ENCODE results near the gene THUMPD1. TPM values are rescaled to one million over a fixed set of nuclear protein-coding genes. Genes with fewer than 3 reads are reported as not detected.
"Not testable (repeated sequence)": the region's sequence is repeated elsewhere in the genome, so short reads cannot be mapped to it uniquely, and the experiment has no call there.

The THUMPD1 gene
- total RNA-seq, 4 donors from 2014 or later = 40.5 to 73.7 (median 67.0) TPM

DNA sequence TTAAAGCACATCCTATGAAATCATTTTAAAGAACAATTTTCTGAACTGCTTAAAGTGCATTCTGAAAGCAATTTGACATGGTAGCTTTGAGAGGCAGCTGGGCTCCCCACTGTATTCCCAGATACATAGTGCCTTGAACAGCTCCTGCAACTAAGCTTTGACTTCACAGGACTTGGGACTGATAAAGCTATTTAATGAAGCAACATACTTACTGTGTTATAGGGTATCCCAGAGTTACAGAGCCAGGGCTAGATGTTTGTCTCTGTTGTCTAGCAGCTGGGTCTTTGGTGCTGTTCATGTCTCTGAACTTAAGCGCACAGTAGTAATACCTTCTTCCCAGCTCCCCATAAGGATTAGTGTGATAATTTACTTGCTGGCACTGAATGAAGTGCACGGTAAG lies 45.0 kb downstream of the THUMPD1 start:
- no peak overlapping the region for H3K4me3 ChIP-seq (ENCODE audit: low read depth, poor library complexity, severe bottlenecking)
- WGBS, 2 donors = 81 to 89% methylated on average over 2 of the region's 2 CpGs
- intact Hi-C loops (cut with DNase I; ENCODE audit: low total_unique reads) = no loop called here
- DNase-seq (ENCODE audit: low spot score in 2 of 2) = no peak
- no peak for TF ChIP-seq POLR2A (IDR thresholded peaks at IDR 0.05)
- no peak for TF ChIP-seq CTCF (IDR thresholded peaks at IDR 0.05)

DNA sequence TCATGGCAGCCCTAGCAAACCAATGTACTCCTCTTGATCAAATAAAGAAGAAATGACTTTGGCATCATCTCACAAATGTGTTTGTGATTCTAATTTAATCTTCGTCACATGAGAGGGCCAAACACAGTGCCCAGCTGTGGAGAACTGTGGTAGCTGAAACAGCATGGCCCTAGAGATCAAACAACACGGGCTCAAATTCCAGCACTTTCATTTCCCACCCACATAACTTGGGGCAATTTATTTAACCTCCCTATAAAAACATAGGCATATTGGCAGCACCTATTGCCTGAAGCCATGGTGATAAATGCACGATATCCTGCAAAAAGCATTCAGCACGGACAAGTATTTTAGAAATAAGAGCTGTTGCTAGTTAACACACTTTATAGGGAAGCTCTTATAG lies 46.6 kb downstream of the THUMPD1 start:
- TF ChIP-seq POLR2A (IDR thresholded peaks at IDR 0.05) (no peak), CTCF (IDR thresholded peaks at IDR 0.05) (no peak)
- WGBS, 2 donors = 48 to 49% methylated on average over 4 of the region's 4 CpGs
- no peak for DNase-seq (ENCODE audit: low spot score in 2 of 2)
- H3K4me3 ChIP-seq (ENCODE audit: low read depth, poor library complexity, severe bottlenecking) = no peak overlapping the region
- intact Hi-C loops (cut with DNase I; ENCODE audit: low total_unique reads) = no loop called here

DNA sequence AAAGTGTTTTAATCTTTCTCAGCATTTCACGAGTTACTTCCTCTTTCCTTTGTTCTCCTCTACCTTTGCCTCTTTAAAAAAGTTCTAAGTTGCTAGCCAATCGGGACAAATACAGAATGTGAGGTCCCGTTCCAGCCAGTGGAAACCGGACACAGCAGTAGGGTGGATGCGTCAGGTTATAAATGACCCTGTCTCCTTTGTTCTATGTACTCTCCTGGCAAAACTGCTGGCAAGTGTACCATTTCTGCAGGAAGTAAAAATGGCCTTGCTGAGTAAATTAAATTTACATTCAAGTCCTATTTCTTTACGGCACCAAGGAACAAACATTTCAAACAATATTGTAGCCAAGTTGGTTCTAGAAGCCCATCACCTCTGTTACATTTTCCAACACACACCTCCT lies 47.5 kb downstream of the THUMPD1 start:
- H3K4me3 ChIP-seq (ENCODE audit: low read depth, poor library complexity, severe bottlenecking); DNase-seq (ENCODE audit: low spot score in 2 of 2); intact Hi-C loops (cut with DNase I; ENCODE audit: low total_unique reads): not testable (repeated sequence)
- 64 to 69% methylated on average over 6 of the region's 6 CpGs for WGBS, 2 donors

- DNase-seq (ENCODE audit: low spot score in 2 of 2) = no peak
- no peak overlapping the region for H3K4me3 ChIP-seq (ENCODE audit: low read depth, poor library complexity, severe bottlenecking)
- intact Hi-C loops (cut with DNase I; ENCODE audit: low total_unique reads) = no loop called here
- TF ChIP-seq POLR2A (IDR thresholded peaks at IDR 0.05) (no peak), CTCF (IDR thresholded peaks at IDR 0.05) (no peak)
Observed at GRCh38 chr16:20689668-20690067, 52.0 kb downstream of the THUMPD1 start.

- no peak overlapping the region for H3K4me3 ChIP-seq (ENCODE audit: low read depth, poor library complexity, severe bottlenecking)
- TF ChIP-seq POLR2A (IDR thresholded peaks at IDR 0.05) (no peak), CTCF (IDR thresholded peaks at IDR 0.05) (no peak)
- 39 to 44% methylated on average over 1 of the region's 1 CpG for WGBS, 2 donors
- DNase-seq (ENCODE audit: low spot score in 2 of 2) = no peak
- intact Hi-C loops (cut with DNase I; ENCODE audit: low total_unique reads) = no loop called here
Observed at GRCh38 chr16:20683812-20684211, 57.8 kb downstream of the THUMPD1 start.

Other genes with a start within 250 kb of the THUMPD1 start
- gene ACSM2B, start 165.5 kb downstream of the THUMPD1 start, total RNA-seq = not detected
- gene ACSM1, start 44.1 kb downstream of the THUMPD1 start, total RNA-seq = 1 to 10 TPM in 1 of 4 donors, under 1 TPM in 3; 0.49 to 1.1 (median 0.57) TPM
- 10 to 100 TPM in 1 of 4 donors, 1 to 10 TPM in 3; 4.8 to 21.5 (median 6.6) TPM for gene ACSM3, start 22.2 kb upstream of the THUMPD1 start, total RNA-seq
- 10 to 100 TPM in 3 of 4 donors, 1 to 10 TPM in 1; 6.7 to 15.5 (median 12.0) TPM for gene ERI2, start 64.7 kb upstream of the THUMPD1 start, total RNA-seq
- 10 to 100 TPM in 1 of 4 donors, 1 to 10 TPM in 3; 2.0 to 10.6 (median 6.2) TPM for gene REXO5, start 64.7 kb upstream of the THUMPD1 start, total RNA-seq
- gene DCUN1D3, start 158.5 kb upstream of the THUMPD1 start, total RNA-seq = 10 to 100 TPM; 18.2 to 20.8 (median 18.3) TPM
- 10 to 100 TPM; 24.3 to 27.3 (median 25.5) TPM for gene LYRM1, start 159.0 kb upstream of the THUMPD1 start, total RNA-seq